Esophagus muscularis mucosa (tissue), 3 donors: ENCODE data around the gene RFTN1.

Experiments used
- CTCF ChIP-seq, 3 experiments: fragments of 200-600 bp in 2 of 3; fragments of 450-650 bp in 1 of 3; sonication (generic) in 2 of 3; IDR thresholded peaks; one replicate each; pipeline ENCODE4 v1.5.1; 2017 to 2019; ENCODE audit warnings: antibody characterized with exemption in 3 of 3, mild to moderate bottlenecking in 2 of 3, moderate library complexity in 1 of 3
- POLR2A ChIP-seq: fragments of 450-650 bp; IDR thresholded peaks from one replicate; pipeline ENCODE4 v1.6.1; 2017; ENCODE audit warnings: antibody characterized with exemption, moderate library complexity, mild to moderate bottlenecking, low read depth
- POLR2AphosphoS5 ChIP-seq, 2 donors: sonication (generic); formaldehyde crosslinking; IDR thresholded peaks; one replicate each; pipeline ENCODE4 v1.6.1; 2017; ENCODE audit warnings: antibody characterized with exemption in 2 of 2

GRCh38 chr3:16513141-16514020, at the start of gene RFTN1:
- peak in 1 of 3 experiments; percentile 10 for TF ChIP-seq CTCF (IDR thresholded peaks at IDR 0.05)
- no peak for TF ChIP-seq POLR2A
- peak; percentile 61 to 64 for TF ChIP-seq POLR2AphosphoS5 (IDR thresholded peaks at IDR 0.05)
